GM19395 (cell line): ENCODE data around the gene GLB1L3.
A peak's percentile ranks its signal among the peaks of the same experiment; 100 is the strongest.

Experiments
- ATAC-seq: cut with Tn5 transposase; IDR thresholded peaks from one replicate; pipeline ENCODE4 v1.9.1; 2021; ENCODE audit warnings: mild to moderate bottlenecking, moderate library complexity; ENCODE audit not compliant: unreplicated experiment

The GLB1L3 gene

GRCh38 chr11:134275534-134276395 lies at the start of gene GLB1L3:
GLB1L3 (plus strand) TSS chr11:134276379; CDS start chr11:134276741, 362 bp downstream.
- peak; percentile 79 for ATAC-seq

GRCh38 chr11:134226806-134227325 lies 49.3 kb upstream of the GLB1L3 start:
- ATAC-seq: no peak

- peak; percentile 57 for ATAC-seq
Measured at GRCh38 chr11:134228625-134229024, 47.6 kb upstream of the GLB1L3 start.

- ATAC-seq: no peak
Measured at GRCh38 chr11:134229126-134229790, 46.9 kb upstream of the GLB1L3 start.

- no peak for ATAC-seq
Measured at GRCh38 chr11:134230339-134230738, 45.8 kb upstream of the GLB1L3 start.

GRCh38 chr11:134231958-134232659 lies 44.1 kb upstream of the GLB1L3 start:
- no peak for ATAC-seq

GRCh38 chr11:134233729-134234179 lies 42.4 kb upstream of the GLB1L3 start:
- no peak for ATAC-seq

GRCh38 chr11:134235399-134235798 lies 40.8 kb upstream of the GLB1L3 start:
- ATAC-seq: no peak

GRCh38 chr11:134236834-134237556 lies 39.2 kb upstream of the GLB1L3 start:
- no peak for ATAC-seq

GRCh38 chr11:134237557-134237922 lies 38.6 kb upstream of the GLB1L3 start:
- no peak for ATAC-seq

- no peak for ATAC-seq
Measured at GRCh38 chr11:134238956-134239355, 37.2 kb upstream of the GLB1L3 start.

GRCh38 chr11:134240592-134240991 lies 35.6 kb upstream of the GLB1L3 start:
- no peak for ATAC-seq

- no peak for ATAC-seq
Measured at GRCh38 chr11:134242376-134242775, 33.8 kb upstream of the GLB1L3 start.

GRCh38 chr11:134243913-134244312 lies 32.3 kb upstream of the GLB1L3 start:
- ATAC-seq: no peak

GRCh38 chr11:134244593-134244992 lies 31.6 kb upstream of the GLB1L3 start:
- peak; percentile 84 for ATAC-seq

GRCh38 chr11:134245434-134245833 lies 30.7 kb upstream of the GLB1L3 start:
- ATAC-seq: no peak

- no peak for ATAC-seq
Measured at GRCh38 chr11:134246100-134246499, 30.1 kb upstream of the GLB1L3 start.

GRCh38 chr11:134246678-134247077 lies 29.5 kb upstream of the GLB1L3 start:
- ATAC-seq: no peak

- no peak for ATAC-seq
Measured at GRCh38 chr11:134248910-134249480, 27.2 kb upstream of the GLB1L3 start.

- ATAC-seq: no peak
Measured at GRCh38 chr11:134250246-134250645, 25.9 kb upstream of the GLB1L3 start.
